NCI-H510A (cell line): ENCODE results near the gene MRC2.

ENCODE experiments used
- DNase-seq: peaks from one replicate; lab custom pipeline; 2025; lab: John Stamatoyannopoulos, UW

MRC2 gene

DNA sequence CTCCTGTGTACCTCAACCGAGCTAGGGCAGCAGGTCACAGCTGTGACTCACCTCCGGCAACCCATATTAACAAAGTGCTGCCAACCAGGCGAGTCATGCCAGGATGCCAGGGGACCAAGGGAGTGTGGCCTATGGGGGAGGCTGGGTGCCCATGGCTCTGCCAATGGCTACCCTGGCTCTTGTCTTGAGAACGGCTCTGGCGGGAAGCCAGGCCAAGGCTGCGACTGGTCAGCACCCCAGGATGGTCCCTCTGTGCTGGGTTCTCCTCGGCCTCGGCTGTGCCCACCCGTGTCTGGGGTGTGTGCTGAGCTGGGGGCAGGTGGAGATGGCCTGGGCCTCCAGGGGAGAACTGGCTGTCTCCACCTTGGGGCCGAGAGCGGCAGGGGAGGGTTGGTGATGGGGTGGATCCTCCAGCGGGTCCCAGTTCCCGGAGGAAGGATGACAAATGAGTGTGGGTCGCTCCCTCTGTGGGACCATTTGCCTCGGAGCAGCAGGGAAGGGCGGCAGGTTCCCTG lies 75.8 kb downstream of the MRC2 start:
- no peak for DNase-seq

DNA sequence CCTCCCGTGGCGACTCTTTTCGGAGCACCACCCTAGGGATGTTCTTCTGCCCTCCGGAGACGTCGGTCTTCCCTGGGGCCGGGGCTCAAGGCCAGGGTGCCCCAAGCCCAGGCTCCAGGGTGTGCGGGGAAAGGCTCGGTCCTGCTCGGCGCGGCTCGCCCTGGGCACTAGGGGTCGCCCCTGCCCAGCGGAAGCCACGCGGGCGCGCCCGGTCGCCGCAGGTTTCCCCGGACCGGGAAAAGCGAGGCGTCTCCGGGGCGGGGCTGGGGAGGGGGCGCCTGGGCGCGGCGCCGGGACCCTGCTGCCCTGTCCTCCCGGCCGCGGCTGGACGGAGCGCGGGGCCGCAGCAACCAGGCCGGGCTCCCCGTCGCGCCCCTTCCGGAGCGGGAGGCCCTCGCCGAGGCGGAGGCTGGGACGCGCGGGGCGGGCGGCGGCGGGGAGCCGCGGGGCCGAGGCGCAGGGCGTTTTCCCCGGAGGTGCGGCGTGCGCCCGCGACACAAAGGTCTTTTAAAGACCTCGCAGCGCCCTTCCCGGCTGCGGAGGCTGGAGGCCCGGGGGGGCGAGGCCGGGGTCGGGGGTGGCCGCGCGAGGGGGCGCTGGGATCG lies 76.4 kb downstream of the MRC2 start:
- DNase-seq = peak; percentile 72

- DNase-seq = peak; percentile 24
Observed at GRCh38 chr17:62704381-62704971, 77.0 kb downstream of the MRC2 start.

DNA sequence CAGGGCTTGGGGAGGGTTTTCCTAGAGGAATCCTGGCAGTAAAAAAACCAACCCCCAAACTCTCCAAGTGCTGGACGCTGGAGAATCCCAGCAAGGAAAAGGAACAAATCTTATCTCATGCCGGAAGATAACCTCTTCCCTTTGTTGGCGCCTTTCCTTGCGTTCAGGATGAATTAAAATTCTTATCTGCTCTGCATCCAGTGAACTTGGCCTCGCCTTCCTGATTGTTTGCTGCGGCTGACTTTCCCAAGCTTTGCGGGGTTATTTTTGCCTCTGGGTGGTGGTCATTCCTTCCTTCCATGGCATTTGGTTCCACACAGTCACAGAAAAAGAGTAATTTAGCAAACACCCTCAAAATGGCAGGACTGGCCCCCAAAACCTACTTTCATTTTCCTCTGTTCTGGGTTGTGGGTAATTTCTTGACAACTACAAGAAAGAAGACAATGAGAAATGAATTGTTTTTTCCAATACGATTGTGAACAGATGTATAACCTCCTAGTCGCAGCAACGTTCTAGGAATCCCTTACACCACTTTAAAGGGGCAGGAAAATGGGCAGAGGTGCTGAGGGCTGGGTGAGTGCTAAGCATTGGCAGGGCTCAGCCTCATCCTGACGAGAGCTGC lies 77.8 kb downstream of the MRC2 start:
- no peak for DNase-seq

DNA sequence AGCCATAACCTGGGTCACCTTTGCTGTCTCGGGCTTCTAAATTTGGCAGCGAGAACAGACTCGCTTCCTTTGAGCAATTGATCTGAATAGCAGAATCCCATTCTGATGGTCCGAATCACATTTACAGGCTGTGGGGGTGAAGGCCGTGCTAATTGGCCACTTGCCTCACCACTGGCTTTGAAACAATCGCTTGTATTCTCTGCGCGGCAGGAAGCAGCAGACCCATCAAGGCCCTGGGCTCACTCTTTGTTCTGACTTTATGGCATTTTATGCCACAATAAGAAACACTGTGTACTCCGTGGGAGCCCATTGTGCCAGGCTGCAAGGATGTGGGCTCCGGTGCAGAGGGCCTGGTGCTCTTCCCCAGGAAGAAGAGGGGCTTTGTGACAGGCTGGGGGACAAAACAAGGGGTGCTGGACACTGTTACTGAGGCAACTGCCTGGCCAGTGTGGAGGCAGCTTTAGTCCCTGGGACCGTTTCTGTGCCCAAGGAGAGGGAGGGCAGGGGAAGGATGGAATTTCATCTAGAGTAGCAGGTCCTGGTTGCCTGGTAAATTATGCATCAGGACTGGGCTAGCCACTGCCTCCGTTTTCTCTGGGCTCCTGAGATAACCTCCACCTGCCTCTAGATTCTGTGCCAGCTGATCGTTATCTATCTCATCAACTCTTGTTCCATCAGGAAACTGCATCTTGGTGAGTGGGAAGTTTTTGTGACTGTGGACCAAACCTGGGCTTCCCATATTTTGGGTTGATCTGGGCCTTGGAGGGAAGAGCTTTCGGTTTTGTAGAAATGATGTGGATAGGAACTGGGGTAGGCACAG lies 78.5 kb downstream of the MRC2 start:
- no peak for DNase-seq

- no peak for DNase-seq
Observed at GRCh38 chr17:62706598-62707424, 79.3 kb downstream of the MRC2 start.

GRCh38 chr17:62707425-62707739 lies 79.9 kb downstream of the MRC2 start:
- no peak for DNase-seq

DNA sequence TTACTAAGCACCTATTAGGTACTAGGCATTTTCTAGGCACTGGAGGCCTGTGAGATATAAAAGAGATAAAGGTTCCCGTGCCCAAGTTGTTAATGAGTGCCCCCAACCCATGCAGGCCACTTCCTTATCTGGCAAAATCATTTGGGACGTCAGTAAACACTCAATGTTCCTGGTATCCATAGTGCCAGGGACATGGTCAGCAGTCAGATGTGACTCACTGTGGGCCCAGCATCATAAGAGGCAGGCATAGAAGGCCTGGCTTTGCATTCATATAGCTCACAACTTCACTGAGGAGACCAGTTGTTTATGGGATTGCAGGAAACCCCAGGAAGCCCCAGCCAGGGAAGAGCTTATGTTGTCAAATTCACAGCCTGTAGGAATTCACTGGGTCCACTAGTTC lies 81.1 kb downstream of the MRC2 start:
- no peak for DNase-seq

DNA sequence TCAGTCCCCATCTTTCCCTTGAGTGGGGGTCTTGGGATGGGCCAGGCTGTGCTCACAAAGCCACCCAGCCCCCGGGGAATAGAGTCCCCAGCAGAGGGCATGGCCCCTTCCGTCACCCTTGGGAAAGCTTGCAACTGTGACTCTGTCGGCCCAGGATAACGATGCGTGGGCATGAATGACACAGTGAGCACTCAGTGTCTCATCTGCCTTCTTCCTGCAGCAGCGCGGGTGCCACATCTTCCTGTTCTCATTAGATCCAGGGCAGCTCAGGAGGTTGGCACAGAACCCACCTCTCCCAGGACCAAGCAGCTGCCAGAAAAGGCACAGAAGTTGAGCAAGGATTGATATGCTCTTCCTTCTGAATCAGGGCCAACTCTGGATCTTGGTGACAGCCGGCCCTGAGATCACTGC lies 84.7 kb downstream of the MRC2 start:
- no peak for DNase-seq

DNA sequence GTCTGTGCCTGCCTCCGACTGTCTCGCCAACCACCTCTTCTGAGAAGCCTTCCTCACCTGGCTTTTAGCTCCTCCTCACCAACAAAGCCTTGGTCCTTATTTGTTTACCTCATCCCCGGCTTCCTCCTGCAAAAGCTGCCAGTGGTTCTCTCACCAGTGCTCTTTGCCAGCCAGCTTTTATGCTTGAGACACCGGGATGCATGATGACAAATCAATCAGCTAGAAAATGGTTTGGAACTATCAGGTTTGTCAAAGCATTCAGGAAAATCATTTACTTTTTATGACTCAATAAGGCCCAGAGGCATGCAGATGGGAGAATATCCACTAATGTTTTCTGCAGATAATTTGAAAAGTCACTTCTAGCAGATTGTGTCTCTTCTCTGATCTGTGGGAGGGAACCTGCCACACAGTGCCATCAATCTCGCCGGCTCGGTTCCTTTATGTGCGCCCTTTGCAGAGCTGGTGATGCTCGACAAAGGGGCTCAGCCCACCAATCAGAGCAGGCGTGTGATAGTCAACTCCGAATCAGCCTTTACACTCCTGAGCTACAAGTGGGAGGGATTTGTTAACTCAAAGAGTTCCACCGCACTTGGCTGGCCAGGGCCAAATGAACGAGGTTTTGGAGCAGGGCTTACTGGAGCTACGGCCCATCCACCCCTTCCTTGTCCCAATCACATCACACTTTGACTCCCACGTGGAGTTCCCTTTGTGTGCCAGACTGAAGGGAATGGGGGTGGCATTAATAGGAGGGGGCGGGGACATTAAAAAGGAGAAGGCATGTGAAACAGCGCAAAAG lies 85.8 kb downstream of the MRC2 start:
- no peak for DNase-seq

DNA sequence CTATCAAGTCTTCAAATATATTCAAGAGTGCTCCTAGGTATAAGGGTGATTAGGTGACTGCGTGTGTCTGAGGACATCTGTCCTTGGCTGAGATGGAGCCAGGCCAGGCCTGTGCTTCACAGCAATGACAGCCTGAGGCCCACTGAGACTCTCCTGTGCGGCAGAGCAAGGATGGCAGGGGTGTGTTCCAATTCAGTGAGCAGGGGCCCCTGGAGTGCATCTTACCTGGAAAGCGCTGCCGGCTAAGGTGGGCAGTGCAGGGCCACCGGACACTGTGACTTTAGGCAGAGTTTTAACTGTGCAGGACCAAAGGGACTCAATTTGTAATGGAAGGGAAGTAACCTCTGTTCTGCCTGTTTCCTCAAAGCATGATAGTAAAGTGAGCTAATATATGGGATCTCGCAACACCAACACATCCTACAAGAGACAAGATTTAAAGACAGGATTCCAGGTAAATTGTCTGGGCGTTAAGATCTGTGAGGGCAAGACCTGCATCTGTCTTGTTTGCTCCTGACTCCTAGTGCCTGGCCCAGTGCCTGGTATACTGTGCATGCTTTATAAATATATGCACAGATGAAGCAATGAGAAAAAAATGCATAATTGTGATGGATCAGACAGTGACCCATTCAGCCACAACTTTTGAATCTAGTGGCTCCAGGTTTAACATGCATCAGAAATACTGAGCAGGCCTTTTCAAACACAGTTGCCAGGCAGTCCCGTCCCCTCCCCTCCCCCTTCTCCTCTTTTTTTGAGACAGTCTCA lies 86.7 kb downstream of the MRC2 start:
- DNase-seq = no peak

DNA sequence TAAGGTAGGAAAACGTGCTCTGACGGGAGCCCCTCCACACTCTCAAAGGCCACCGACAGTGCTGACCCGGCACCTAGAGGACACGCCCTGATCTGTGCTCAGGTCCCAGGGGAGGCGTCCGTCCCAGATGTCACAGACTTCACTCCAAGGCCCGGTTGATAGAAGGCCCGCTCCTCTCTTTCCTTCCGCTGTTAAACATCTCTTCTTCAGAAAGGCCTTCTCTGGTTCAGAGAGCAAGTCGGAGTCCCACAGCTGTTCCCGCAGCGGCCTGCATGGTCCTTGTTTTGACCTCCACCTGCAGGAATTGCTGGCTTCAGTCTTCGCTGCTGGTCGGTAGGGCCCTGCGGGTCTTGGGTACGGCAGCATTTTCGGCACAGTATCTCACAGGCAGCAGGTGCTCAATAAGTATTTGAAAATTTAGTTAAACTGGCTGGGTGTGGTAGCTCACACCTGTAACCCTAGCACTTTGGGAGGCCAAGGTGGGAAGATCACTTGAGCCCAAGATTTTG lies 88.5 kb downstream of the MRC2 start:
- DNase-seq = no peak

DNA sequence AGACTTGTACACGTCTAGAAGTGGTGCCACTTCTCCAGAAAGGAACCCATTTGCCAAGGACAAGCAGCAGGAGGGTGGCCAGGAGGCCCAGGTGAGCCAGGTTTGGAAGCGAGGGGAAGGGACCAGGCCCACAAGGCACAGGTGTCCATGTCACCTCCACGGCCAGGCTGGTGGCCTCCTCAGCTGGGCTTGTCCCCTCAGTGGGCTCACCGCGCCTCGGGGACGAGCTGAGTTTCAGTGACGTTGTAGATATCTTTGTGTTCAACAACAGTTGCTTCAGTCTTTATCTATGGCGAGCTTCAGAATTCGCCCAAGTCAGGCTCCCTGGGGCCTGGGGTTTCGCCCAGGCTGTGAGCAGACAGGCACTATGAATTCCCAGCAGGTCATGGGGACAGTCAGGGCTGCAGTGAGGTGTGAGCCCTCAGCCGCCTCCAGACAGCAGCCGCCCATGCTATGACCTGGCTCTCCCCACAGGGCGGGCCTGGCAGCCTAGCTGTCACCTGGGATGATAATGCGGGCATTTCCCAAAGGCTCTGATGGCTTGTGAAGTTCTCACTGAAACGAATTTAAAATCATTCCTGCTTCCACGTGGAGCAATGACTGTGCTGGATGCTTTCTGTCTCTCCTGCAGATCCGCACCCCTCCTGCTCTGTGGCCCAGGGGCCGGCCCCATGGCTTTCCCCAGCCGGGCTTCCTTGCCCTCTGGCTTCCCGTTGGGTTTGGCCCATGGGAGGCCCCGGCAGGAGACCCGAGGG lies 89.5 kb downstream of the MRC2 start:
- no peak for DNase-seq

DNA sequence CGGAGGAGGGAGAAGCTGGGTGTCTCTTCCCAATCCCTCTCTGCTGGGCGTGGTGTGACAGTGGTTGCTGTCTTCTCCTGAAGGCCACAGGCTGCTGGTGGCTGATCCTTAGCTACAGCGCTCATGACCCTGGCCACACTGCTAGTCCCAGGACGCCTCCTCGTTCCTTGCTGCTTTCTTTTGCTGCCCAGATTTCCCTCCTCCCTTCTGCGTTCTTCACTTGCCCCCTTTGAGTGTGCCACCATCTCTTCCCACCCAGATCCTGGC lies 90.1 kb downstream of the MRC2 start:
- no peak for DNase-seq

DNA sequence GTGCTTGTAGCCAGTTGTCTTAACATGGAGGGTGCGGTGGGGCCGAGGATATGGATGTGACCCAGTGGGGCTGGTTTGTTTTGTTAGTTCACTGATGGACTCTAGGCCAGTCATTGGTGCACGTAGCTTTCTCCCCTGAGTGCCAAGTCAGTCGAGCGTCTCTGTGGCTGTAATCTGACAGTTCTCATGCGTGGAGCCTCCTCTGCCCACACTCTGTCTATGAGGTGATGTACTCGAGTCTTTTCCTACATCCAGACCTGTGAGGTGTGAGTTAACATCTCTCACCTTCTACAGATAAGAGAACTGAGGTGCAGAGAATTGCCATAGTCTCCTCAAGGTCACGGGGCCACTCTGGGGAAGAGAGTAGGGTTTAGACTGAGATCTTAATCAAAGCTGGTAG lies 90.4 kb downstream of the MRC2 start:
- no peak for DNase-seq

GRCh38 chr17:62718429-62718828 lies 91.0 kb downstream of the MRC2 start:
- DNase-seq = no peak

- DNase-seq = no peak
Observed at GRCh38 chr17:62719586-62719985, 92.1 kb downstream of the MRC2 start.

DNA sequence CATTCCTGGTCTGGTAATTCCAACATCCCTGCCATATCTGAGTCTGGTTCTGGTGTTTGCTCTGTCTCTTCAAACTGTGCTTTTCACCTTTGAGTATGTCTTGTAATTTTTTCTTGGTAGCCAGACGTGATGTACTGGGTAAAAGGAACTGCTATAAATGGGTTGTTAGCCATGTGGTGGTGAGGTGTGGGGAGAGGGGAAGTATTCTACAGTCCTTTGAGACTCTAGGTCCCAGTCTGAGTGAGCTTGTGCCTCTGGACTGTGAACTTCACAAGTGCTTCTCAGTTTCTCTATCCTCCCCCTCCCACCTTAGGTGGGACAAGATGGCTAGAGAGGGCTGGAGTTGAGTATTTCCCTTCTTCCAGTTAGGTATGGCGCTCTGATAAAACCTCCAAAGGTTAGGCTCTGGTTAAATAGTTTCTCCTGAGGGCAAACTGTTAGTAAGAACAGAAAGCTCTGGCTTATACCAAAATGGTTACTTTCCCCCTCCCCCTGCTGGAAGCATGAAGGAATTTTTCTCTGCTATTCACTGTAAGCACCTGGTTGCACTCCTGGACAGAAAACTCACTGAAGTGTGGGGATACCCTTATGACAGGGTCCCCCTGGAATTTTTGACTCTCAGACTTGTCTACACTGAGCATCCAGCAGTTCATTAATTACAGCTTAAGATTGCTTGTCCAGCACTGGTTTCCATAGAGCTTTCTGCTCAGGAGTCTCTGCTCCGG lies 92.8 kb downstream of the MRC2 start:
- DNase-seq = no peak

GRCh38 chr17:62722625-62723024 lies 95.2 kb downstream of the MRC2 start:
- no peak for DNase-seq
